Osteoblast (primary cell): ENCODE results near the gene DLG2. TPM values are rescaled to one million over a fixed set of nuclear protein-coding genes. Genes with fewer than 3 reads are reported as not detected.

Experiments
- DNase-seq: peaks from one replicate; pipeline ENCODE4 v3.0.0; 2011; ENCODE audit warnings: low spot score, mixed read lengths; ENCODE audit not compliant: insufficient read length; ENCODE audit errors: missing footprints
- H2AFZ ChIP-seq: 2 replicates; pipeline ENCODE4 v1.6.0; 2011; ENCODE audit warnings: mild to moderate bottlenecking, low read length
- H3K27ac ChIP-seq: 2 replicates; pipeline ENCODE4 v1.5.1; 2011; ENCODE audit warnings: mild to moderate bottlenecking, low read depth, low read length, moderate library complexity
- H3K27me3 ChIP-seq: 2 replicates; pipeline ENCODE4 v1.6.0; 2012; ENCODE audit warnings: mild to moderate bottlenecking, control low read depth, inconsistent platforms, low read length, moderate library complexity; ENCODE audit not compliant: insufficient read depth
- H3K36me3 ChIP-seq: 2 replicates; pipeline ENCODE4 v1.5.1; 2011; ENCODE audit warnings: mild to moderate bottlenecking, low read length, control low read depth, moderate library complexity; ENCODE audit not compliant: insufficient read depth
- H3K4me1 ChIP-seq: 2 replicates; pipeline ENCODE4 v1.5.1; 2011; ENCODE audit warnings: mild to moderate bottlenecking, low read length, control low read depth, moderate library complexity; ENCODE audit not compliant: insufficient read depth
- H3K4me2 ChIP-seq: 2 replicates; pipeline ENCODE4 v1.6.0; 2011; ENCODE audit warnings: mild to moderate bottlenecking, low read length; ENCODE audit not compliant: insufficient read depth
- H3K4me3 ChIP-seq: fragments of 200-600 bp; sonication (generic); 3 replicates; pipeline ENCODE4 v1.5.1; 2012; ENCODE audit warnings: mild to moderate bottlenecking, low read length, inconsistent platforms; ENCODE audit not compliant: insufficient read depth
- H3K79me2 ChIP-seq: 2 replicates; pipeline ENCODE4 v1.6.0; 2012; ENCODE audit warnings: mild to moderate bottlenecking, low read length, control low read depth, inconsistent platforms; ENCODE audit not compliant: insufficient read depth
- H3K9me3 ChIP-seq: 2 replicates; pipeline ENCODE4 v1.5.1; 2011; ENCODE audit warnings: low read depth, low read length, control low read depth
- H4K20me1 ChIP-seq: 2 replicates; pipeline ENCODE4 v1.6.0; 2012; ENCODE audit warnings: mild to moderate bottlenecking, low read length, control low read depth; ENCODE audit not compliant: insufficient read depth
- total RNA-seq: library from RNA; depleted of rRNA; stranded (reverse); fragments of >200 nt; gene quantifications from 2 replicates; pipeline ENCODE4 v1.2.3, GENCODE V29; 2012
- TF ChIP-seq, protein P1 (sequence below): IDR thresholded peaks from 2 replicates; pipeline ENCODE4 v1.5.1; 2011; ENCODE audit warnings: mild to moderate bottlenecking, low read depth, low read length, moderate library complexity; ENCODE audit errors: extremely low read depth

Gene DLG2
- total RNA-seq, 1 donor = 3.3 TPM

DNA sequence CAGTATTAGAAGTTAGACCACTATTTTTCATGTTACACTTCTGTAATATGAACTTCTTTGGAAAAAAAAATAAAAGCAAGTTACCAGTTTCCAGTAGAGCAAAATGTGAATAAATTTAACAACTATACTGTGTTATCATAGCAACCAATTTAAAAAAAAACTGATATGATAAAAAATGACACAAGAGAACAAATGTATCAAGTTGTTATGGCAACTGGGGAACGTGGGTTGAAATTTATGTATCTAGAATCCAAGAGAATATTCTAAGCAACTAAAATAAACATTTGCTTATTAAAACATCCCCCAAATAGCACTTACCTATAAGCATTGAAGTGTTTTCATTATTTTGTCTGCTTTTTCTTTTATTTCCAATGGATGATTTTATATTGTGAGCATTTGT is 442.4 kb downstream of the DLG2 start:
- Histone ChIP-seq H3K9me3 (no peaks in the 10 kb centered on the region), H2AFZ (no peak overlapping the region), H3K4me3 (no peak overlapping the region), H4K20me1 (no peaks in the 10 kb centered on the region), H3K27ac (no peak overlapping the region), H3K4me2 (no peak overlapping the region), H3K4me1 (no peaks in the 10 kb centered on the region), H3K36me3 (no peaks in the 10 kb centered on the region), H3K79me2 (no peaks in the 10 kb centered on the region), H3K27me3 (no peaks in the 10 kb centered on the region)
- TF ChIP-seq, protein P1, sequence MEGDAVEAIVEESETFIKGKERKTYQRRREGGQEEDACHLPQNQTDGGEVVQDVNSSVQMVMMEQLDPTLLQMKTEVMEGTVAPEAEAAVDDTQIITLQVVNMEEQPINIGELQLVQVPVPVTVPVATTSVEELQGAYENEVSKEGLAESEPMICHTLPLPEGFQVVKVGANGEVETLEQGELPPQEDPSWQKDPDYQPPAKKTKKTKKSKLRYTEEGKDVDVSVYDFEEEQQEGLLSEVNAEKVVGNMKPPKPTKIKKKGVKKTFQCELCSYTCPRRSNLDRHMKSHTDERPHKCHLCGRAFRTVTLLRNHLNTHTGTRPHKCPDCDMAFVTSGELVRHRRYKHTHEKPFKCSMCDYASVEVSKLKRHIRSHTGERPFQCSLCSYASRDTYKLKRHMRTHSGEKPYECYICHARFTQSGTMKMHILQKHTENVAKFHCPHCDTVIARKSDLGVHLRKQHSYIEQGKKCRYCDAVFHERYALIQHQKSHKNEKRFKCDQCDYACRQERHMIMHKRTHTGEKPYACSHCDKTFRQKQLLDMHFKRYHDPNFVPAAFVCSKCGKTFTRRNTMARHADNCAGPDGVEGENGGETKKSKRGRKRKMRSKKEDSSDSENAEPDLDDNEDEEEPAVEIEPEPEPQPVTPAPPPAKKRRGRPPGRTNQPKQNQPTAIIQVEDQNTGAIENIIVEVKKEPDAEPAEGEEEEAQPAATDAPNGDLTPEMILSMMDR = no peak
- DNase-seq = no peak

- Histone ChIP-seq H2AFZ (no peak overlapping the region), H3K27me3 (no peaks in the 10 kb centered on the region), H3K9me3 (no peaks in the 10 kb centered on the region), H3K36me3 (no peaks in the 10 kb centered on the region), H3K79me2 (no peaks in the 10 kb centered on the region), H3K27ac (no peak overlapping the region), H3K4me3 (no peak overlapping the region), H3K4me2 (no peak overlapping the region), H4K20me1 (no peaks in the 10 kb centered on the region), H3K4me1 (no peaks in the 10 kb centered on the region)
- TF ChIP-seq, protein P1 = no peak
- DNase-seq = no peak
These were observed 444.4 kb downstream of the DLG2 start for GRCh38 chr11:85182441-85183387.

DNA sequence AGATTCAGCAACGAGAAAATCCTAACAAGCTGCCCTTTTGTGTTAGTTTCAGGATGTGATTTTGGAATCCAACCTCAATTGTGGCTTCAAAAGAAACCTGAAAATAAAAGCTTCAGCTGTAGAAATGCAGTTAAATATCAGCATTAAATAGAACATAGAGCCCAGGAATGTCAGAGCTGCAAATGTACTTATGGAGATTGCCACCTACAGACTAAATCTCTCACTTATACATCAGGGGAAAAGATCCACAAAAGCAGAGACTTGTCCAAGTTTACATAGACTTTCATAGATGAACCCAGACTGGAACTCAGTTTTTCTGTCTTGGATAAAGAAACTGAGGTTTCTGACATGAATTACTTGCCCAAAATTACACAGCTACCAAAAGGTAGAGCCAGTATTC is 446.6 kb downstream of the DLG2 start:
- Histone ChIP-seq H3K9me3 (no peaks in the 10 kb centered on the region), H3K4me3 (no peak overlapping the region), H3K4me2 (no peak overlapping the region), H4K20me1 (no peaks in the 10 kb centered on the region), H3K27me3 (no peaks in the 10 kb centered on the region), H3K79me2 (no peaks in the 10 kb centered on the region), H2AFZ (no peak overlapping the region), H3K27ac (no peak overlapping the region), H3K36me3 (no peaks in the 10 kb centered on the region), H3K4me1 (no peaks in the 10 kb centered on the region)
- DNase-seq = no peak
- TF ChIP-seq, protein P1 = no peak

GRCh38 chr11:85171648-85172257 is 455.4 kb downstream of the DLG2 start:
- H3K27me3 ChIP-seq = no peaks in the 10 kb centered on the region
- no peak overlapping the region for H3K4me2 ChIP-seq
- no peak overlapping the region for H2AFZ ChIP-seq
- TF ChIP-seq, protein P1 = no peak
- H3K4me1 ChIP-seq = no peaks in the 10 kb centered on the region
- no peak overlapping the region for H3K4me3 ChIP-seq
- DNase-seq = no peak
- H3K36me3 ChIP-seq = no peaks in the 10 kb centered on the region
- H3K79me2 ChIP-seq = no peaks in the 10 kb centered on the region
- no peaks in the 10 kb centered on the region for H3K9me3 ChIP-seq
- no peaks in the 10 kb centered on the region for H4K20me1 ChIP-seq
- no peak overlapping the region for H3K27ac ChIP-seq
